ENCODE data around the gene NEURL1B. TPM values are rescaled to one million over a fixed set of nuclear protein-coding genes. Genes with fewer than 3 reads are reported as not detected.

NEURL1B gene
- polyA plus RNA-seq, 1 donor = 40.4 TPM

DNA sequence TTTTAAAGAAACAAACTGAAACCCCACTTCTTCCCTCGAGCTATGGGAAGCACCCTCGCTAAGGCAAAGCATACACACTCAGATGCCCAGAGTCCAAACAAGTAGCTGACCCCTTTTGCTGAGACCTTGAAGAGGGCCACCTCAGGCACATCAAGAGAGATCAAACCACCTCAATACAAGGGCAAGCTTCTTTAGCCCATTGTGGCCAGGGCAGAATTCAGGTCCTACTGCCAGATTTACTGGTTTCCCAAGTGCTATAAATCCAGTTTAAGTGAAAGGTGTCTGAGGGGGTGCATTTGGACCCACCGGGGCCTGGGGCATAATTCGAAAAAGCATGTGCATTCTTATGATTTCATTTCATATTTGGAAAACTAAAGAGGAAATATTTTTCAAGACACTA, 40.4 kb downstream of the NEURL1B start:
- no peak for DNase-seq

DNA sequence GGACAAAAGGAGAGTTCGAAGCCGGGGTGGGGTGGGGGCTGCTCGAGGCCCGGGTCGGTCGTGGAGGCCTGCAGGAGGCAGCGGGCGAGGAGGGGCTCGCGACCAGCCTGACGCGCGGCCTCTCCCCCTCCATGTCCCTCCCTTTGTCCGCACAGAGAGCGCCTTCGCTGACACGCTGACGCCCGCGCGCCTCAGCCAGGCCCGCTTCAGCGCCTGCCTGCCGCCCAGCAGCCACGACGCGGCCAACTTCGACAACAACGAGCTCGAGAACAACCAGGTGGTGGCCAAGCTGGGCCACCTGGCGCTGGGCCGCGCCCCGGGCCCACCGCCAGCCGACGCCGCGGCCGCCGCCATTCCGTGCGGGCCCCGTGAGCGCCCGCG, 42.2 kb downstream of the NEURL1B start:
- no peak for DNase-seq

DNA sequence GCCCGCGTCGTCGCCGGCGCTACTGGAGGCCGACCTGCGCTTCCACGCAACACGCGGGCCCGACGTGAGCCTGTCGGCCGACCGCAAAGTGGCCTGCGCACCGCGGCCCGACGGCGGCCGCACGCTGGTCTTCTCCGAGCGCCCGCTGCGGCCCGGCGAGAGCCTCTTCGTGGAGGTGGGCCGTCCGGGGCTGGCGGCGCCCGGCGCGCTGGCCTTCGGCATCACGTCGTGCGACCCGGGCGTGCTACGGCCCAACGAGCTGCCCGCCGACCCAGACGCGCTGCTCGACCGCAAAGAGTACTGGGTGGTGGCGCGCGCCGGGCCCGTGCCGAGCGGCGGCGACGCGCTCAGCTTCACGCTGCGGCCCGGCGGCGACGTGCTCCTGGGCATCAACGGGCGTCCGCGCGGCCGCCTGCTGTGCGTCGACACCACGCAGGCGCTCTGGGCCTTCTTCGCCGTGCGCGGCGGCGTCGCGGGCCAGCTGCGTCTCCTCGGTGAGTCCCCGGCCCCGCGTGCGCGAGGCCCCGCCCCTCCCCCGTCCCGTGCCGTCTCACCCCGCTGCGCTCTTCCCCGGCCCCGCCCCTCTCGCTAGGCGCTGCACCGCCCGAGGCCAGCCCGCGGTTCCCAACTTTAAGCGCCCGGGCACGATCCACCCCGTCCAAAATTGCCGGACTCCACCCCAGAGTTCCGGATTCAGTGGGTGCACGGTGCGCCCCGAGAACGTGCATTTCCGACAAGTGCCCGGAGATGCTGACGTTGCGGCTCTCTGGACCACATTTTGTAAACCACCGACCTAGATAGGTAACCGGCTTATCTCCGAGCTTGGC, 42.8 kb downstream of the NEURL1B start:
- DNase-seq = no peak

DNA sequence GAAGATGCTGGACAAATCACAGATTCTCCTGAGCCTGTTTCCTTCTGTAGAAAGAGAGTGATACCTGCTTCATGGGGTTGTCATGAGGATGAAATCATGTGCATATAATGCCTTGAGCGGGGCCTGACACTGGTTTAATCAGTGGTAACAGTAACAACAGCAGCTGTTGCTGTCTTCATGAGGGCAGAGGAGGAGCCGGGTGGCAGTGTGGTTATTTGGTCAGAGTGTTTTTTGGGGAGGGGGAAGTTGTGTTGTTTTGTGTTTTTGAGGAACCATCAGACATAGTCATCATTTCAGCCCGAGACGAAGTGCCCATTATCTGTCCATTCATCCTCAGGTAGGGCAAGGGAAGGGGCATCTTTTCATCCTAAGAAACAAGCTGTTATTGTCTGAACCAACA, 44.0 kb downstream of the NEURL1B start:
- DNase-seq = no peak

DNA sequence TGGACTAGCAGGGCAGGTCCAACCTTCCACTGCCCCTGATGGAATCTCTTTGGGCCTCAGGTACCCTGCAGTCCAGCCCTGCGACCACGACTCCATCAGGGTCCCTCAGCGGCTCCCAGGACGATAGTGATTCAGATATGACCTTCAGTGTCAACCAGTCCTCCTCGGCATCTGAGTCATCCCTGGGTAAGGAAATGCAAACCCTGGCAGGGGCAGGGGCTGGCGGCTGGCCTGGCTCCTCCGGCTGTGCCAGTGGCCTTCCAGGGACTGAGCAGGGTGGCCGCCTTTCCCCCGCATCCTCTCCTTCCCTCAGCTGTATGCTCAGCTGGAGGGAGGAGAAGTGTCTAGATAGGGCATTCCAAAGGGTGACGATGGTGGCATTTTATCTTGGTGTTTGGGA, 45.0 kb downstream of the NEURL1B start:
- DNase-seq = no peak

DNA sequence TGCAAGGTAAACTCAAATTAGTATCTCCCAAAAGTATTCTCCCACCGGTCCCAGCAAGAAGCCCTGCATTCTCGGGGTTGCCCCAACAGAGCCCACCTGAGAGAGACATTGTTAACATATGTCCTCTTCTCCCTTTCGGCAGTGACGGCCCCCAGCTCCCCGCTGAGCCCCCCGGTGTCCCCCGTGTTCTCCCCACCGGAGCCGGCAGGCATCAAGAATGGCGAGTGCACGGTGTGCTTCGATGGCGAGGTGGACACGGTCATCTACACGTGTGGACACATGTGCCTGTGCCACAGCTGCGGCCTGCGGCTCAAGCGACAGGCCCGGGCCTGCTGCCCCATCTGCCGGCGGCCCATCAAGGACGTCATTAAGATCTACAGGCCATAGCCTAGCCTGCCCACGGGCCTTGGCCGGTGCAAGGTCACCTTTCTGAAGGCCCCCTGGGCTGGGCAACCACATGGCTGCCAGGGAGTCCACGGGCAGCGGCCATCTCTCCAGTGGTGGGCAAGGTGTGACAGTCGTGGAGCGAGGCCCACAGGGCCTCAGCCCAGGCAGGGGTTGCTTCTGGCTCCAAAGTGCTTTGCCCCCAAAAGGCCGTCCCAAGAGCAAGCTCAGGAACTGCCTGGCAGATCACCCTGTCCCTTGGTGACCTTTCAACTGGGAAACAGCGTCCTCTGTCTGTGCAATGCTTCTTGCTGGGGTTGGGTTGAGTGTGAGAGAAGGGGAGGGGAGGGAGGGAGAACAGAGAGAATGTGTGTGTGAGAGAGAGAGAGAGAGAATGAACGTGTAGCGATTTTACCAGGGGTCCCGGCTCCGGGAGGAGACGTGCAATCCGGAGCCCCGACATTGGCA, 45.7 kb downstream of the NEURL1B start:
- no peak for DNase-seq

DNA sequence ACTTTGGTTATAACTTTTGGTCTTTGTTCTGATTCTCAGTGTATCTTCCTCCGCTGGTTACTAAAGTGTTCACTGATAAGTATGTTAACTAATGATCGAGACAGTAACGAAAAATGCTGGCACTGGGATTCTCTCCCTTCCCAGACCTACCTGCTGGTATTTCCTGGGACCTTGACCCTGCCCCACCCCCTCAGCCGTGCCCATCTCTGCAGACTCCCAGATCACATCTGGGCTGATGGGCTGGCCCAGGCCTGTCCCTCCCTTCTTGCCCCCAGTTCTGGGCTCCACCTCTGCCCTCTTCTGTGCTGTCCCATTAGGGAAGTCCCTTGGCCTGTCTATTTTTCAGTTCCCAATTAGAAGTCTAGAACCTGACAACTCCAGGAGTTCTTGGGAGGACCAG, 46.9 kb downstream of the NEURL1B start:
- no peak for DNase-seq

DNA sequence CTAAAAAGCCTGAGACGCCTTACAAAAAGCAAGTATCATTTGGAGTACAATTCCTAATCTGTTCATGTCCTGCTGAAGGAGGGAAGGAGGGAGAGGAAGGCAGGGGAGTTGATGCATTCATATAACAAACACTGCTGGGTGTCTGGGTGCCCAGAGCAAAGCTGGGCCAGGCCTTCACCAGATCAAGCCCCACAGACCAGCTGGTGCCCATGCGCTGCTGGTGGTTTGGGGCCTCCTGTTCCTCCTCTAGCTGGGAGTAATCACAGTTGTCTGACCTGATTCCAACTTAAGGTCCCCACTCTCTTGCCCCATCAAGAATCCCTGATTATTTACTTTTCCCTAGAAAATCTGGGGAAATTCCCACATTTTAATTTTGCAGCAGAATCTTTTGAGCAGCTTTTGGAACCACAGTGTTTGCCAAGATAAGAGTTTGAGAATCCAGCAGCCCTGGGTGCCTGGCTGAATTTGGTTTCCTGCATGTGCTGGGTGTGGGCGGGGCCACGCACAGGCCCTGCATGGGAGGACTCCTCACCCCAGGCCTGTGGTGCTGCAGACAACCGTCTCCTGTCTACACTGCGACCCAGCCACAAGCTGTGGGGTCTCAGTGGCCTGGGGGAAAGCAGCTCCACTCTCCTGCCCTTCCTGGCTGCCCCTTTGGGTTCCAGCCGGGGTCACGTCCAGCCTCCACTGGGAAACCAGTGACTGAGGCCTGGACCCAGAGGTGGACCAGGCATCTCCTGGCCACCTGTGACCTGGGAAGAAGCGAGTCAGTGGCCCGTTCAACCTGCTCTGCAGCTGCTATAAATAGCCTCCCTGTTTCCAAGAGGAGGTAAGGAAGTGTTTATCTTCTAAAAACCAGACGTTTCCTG, 47.5 kb downstream of the NEURL1B start:
- no peak for DNase-seq

DNA sequence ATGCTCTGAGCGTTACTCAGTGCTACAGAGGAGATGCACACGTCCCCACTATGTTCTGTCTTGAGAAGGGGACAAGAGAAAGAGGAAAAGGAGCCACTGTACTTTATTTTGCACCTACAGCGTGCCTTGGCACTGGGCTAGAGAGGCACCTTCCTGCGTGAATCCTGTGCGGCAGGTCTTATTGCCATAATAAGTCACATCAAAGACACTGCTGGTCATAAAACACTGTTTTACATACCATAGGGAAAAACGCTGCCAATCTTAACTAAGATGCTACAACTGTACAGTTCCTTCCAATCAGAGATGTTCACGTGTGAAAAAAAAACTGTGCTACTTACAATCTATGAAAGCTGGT, 48.1 kb downstream of the NEURL1B start:
- no peak for DNase-seq

DNA sequence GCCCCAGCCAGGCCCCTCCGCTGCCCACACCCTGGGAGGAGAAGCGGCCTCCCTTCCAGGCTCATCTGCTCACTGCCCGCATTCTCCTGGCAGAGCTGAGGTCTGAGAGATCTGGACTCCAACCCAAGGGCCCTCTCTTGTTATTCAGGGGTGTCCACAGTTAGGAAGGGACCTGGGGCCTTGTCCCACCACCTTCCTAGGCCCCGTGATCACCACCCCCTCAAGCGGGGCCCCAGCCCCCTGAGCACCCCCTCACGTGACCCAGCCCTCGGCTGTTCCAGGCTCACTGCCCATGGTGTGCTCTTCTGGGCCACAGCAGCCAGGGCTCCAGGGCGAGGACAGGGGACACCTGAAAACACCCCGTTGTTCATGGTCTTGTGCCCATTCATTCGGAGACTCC, 48.7 kb downstream of the NEURL1B start:
- DNase-seq = no peak

DNA sequence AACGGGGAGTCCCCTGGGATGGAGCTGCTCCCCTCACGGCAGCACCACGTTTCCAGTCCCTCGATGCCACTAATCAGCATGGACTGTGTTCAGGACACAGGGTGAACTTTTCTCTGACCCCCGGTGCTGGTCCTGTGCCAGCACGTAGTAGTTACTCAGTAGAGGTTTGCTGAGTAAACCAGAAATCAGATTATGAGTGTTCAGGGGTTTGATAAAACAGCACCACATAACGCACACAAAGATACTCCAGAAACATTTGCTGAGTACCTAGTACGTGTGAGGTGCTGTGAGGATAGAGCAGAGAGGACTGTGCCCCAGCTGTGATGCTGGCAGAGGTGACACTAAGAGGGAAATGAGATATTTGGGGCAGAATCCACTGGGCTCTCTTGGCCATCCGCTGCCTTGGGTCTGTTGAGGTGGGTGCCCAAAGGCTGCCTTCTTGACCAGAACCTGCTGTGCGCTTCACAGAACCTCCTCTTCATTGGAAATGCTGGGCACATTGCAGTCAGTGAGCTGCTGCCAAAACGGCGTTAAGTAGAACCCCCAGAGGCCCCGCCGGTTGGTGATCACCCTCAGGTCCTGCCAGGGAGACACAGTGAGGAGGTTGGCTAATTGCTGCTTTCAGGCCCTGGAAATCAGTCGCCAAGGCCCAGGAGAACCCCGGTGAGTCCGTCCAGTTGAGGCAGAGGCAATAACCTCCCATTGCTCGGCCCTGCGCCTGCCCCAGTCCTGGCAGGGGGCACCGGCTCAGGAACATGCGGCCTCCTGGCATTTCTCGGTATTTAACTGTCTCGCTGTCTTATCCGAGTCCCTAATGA, 49.4 kb downstream of the NEURL1B start:
- DNase-seq = no peak

DNA sequence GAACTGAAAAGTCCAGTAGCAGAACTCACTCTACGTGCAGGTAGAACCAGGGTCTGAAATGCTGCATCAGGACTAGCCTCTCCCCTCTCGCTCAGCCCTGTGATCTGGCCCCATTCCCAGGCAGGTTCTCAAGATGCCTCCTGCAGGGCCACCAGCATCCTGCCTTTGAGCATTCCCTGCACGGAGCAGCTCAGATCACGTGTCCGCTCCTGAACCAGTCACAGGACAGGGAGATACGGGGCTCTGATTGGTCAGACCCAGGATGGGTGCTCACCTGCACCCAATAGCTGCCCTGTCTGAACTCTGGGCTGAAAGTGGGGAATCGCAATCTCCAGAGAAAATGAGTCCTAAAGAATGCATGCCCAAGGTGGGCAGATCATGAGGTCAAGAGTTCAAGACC, 50.8 kb downstream of the NEURL1B start:
- no peak for DNase-seq

DNA sequence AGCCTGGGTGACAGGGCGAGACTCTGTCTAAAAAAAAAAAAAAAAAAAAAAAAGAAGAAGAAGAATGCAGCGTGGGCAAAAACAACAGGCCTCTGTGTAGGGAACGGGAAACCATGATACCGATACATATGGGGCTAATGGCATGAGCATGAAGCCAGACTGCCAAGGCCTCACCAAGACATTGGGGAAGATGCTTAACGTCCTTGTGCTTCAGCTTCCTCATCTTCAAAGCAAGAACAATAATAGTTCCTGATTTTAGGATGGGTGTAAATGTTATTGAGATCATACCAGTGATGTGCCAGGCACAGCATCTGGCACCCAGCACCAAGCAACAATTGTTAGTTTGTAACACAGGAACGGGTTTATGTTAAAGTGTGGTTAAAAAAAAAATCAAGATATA, 51.4 kb downstream of the NEURL1B start:
- no peak for DNase-seq

DNA sequence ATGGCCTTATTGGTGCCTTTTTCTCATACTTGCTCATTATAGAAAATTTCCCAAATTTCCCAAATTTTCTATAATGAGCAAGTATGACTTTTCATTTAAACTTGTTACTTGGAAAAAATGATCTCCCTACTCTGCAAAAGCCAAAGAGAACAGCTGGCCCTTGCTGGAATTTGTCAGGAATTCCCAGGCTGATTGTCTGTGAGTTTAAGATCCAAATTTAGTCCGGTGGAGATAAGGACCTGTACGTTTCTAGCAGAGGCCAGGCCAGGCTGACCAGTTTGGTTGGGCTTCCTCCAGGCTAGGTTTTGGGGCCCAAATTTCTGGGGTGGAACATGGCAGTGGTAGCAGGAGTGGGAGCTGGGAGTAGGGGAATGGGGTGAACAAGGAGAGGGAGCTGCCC, 51.9 kb downstream of the NEURL1B start:
- DNase-seq = no peak

DNA sequence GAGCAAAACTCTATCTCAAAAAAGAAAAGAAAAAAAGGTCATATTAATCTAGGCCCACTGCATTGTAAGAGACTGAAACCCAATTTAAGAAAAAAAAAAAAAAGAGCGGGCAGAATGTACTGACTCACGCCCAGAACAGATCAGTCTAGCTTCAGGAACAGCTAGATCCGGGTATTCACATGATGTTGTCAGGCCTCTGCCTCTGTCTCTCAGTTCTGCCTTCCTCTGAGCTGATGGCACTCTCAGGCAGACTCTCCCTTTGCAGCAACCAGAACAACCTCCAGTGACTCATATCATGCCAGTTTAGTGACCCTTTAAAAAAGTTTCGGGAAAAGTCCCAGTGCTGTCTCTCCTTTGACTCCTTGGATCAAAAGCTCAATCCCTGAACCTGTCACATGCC, 53.0 kb downstream of the NEURL1B start:
- no peak for DNase-seq

DNA sequence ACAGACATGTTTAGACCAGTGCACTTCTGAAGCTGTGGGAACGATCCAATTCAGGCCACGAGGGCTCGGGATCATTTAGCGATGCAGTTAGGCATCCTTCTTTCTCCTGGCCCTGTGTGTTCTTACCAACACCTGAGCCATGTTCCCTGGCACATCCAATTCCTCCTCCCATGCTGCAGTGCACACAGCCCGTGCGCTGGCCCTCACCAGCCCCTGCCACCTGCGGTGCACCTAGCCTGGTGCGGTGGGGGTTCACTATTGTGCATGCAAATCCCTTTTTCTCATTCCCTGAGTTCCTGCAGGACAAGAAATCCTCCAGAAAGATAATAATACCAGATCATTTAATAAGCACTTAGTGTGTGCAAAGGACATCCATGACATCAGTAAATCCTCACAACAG, 53.5 kb downstream of the NEURL1B start:
- DNase-seq = no peak

DNA sequence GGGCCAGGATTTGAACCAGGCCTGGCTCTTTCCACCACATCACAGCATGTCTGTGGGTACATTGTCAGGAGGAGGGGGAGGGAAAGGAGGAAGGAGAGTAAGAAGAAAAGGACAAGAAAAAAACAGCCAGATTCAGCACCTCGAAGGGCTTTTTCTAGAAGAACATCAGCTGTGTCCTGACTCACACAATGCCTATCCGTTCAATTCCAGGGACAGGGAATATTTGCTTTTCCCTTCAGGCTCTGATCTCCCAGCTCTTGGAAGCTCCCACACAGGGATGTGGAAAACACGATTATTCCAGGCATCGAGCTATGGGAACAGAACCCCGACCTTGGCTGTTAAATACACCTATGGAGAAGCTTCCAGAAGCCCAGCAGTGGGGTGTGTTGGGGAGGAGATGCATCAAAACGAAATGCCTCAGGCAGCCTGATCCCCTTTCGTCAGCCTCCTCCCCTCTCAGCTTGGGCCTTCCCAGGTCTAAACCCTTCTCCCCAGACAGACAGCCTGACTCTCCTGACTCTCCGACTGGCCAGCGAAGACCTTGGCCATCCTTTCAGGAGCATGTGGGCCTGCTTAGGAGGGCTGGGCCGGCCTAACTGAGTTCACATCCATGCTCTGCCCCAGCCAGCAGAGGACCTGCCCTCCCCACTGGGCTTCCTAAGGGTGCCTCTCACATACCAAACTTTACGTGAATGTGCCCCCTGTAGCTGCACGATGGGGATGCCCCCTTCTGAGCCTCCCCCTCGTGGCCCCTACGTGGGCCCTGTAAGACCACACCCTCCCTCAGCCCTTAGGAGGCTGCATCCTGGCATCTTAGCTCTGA, 54.4 kb downstream of the NEURL1B start:
- no peak for DNase-seq

DNA sequence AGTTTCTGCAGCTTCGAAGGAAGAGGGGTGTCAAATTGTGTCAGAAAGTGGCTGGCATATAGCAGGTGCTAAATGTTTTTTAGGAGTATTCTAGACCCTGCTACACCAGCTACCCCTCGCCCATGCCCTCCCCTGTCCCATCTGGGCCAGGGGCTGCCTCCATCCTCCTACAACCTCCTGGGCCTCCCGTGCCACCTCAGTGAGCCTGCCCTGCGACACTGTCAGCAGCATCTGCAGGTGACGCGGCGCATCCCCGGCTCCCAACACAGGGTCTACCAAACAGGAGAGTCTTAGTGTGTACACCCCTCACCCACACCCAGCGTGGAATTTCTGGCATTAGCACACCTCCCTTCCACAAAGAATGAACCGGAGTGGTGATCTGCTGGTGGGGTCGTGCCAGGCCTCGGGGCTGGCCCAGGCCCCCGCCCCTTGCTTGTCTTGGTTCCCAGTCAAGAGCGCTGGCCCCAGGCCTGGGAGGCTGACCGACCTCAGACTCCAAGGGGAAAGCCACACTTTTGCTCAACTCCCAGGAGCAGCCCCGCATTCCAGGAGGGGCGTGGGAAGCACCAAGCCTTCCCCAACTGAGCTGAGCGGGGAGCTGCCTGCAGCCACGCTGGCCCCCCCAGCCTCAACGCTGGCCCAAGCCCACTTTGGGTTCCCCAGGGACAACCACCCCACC, 55.2 kb downstream of the NEURL1B start:
- no peak for DNase-seq

DNA sequence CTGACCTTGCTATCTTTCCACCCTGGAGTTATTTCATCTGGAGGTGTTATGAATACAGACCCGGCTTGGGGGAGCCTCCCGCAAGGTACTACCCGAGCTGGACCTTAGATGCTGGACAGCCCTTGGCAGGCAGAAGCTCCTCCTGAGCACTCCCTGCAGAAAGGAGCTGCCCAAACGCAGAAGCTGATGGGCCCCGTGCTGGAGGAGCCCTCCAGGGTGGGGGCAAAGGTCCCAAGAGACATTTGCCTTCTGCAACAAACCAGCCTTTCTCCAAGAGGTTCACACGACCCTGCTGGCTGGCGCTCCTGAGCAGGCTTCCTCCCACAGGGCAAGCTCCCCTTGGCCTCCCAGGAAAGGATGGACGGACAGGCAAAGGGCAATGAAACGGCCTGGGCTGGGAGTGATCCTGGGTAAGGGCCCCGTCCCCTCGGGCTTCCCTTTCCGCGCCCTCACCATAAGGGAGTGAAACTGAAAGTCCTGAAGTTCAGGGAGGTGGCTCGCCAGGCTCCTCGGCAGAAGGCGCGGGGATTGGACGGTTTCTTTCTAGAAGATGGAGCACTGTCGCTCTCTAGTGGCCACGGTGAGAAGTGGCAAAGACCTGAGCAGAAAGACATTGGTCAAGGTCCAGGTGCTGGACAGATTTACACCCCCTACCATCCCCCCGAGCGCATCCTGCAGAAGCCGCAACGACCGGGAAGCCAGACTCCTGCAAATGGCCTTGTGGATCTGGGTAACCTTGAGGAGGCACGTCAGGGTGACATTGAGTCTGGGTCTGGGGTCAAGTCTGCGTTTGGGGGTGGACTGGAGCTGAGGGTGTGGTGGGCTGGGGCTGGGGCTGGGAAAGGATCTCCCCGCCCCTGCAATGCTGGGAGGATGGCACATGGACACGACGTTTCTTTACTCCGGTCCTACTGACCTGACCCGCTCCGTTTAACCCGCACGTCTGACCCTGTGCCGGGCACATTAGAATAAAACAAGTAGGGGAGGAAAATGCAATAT, 56.4 kb downstream of the NEURL1B start:
- peak; percentile 90 for DNase-seq
